Midbrain (tissue), 1 donor: ENCODE data around the gene AFAP1L1.

Experiments used
- DNase-seq: peaks from one replicate; lab custom pipeline; 2025; lab: John Stamatoyannopoulos, UW

AFAP1L1 gene

GRCh38 chr5:149285153-149285552 is 13.5 kb downstream of the AFAP1L1 start:
- no peak for DNase-seq

GRCh38 chr5:149288436-149288835 is 16.8 kb downstream of the AFAP1L1 start:
- no peak for DNase-seq

GRCh38 chr5:149289301-149289700 is 17.6 kb downstream of the AFAP1L1 start:
- no peak for DNase-seq

- no peak for DNase-seq
Observed at GRCh38 chr5:149294872-149295829, 23.5 kb downstream of the AFAP1L1 start.

GRCh38 chr5:149297340-149298025 is 25.8 kb downstream of the AFAP1L1 start:
- no peak for DNase-seq

- no peak for DNase-seq
Observed at GRCh38 chr5:149298163-149298562, 26.5 kb downstream of the AFAP1L1 start.

- DNase-seq, result no peak
Observed at GRCh38 chr5:149298842-149299404, 27.3 kb downstream of the AFAP1L1 start.

- no peak for DNase-seq
Observed at GRCh38 chr5:149299451-149300054, 27.9 kb downstream of the AFAP1L1 start.

- DNase-seq, result no peak
Observed at GRCh38 chr5:149300441-149300840, 28.8 kb downstream of the AFAP1L1 start.

GRCh38 chr5:149301049-149301743 is 29.5 kb downstream of the AFAP1L1 start:
- DNase-seq, result no peak

- DNase-seq, result no peak
Observed at GRCh38 chr5:149301744-149302380, 30.2 kb downstream of the AFAP1L1 start.

GRCh38 chr5:149302641-149303040 is 31.0 kb downstream of the AFAP1L1 start:
- no peak for DNase-seq

- DNase-seq, result no peak
Observed at GRCh38 chr5:149303210-149303609, 31.6 kb downstream of the AFAP1L1 start.

- no peak for DNase-seq
Observed at GRCh38 chr5:149304195-149305078, 32.8 kb downstream of the AFAP1L1 start.

- DNase-seq, result no peak
Observed at GRCh38 chr5:149309354-149309753, 37.7 kb downstream of the AFAP1L1 start.

GRCh38 chr5:149310488-149310887 is 38.8 kb downstream of the AFAP1L1 start:
- DNase-seq, result no peak

GRCh38 chr5:149310947-149311658 is 39.4 kb downstream of the AFAP1L1 start:
- no peak for DNase-seq

GRCh38 chr5:149313151-149313841 is 41.6 kb downstream of the AFAP1L1 start:
- no peak for DNase-seq

- DNase-seq, result no peak
Observed at GRCh38 chr5:149314571-149315111, 43.0 kb downstream of the AFAP1L1 start.
